HTR-8/SVneo (cell line): ENCODE data around the gene DSPP.
A peak's percentile ranks its signal among the peaks of the same experiment; 100 is the strongest.
"Not testable (repeated sequence)": the region's sequence is repeated elsewhere in the genome, so short reads cannot be mapped to it uniquely, and the experiment has no call there.

ENCODE experiments used
- DNase-seq: peaks from one replicate; pipeline ENCODE4 v3.0.0; 2011; ENCODE audit warnings: low spot score, mixed read lengths; ENCODE audit not compliant: insufficient read length
- FAIRE-seq: peaks from 2 replicates; lab custom pipeline; 2011; peaks lifted over from hg19 to GRCh38; lab: Jason Lieb, UNC

Gene DSPP

DNA sequence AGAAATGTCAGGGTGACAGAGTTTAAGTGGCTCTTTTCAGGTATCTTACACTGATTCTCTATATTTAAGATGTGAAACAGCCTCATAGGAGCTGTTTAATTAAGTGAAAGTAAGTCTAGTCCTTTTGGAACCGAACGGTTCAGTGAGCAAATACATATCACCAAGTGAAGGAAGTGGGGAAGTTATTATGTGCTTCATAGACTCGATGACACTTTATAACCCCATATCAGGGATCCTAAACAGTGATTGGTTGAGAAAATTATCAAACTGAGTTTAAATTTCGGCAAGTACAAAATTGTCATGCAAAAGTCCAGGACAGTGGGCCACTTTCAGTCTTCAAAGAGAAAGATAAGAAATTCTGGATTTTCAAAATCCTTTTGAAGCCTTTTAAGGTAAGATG is at the start of gene DSPP:
DSPP (plus strand) TSS at position 301 of the 400 bp plus-strand sequence. CDS start 2,380 bp downstream, outside the sequence.
- DNase-seq: no peak
- no peak for FAIRE-seq

DNA sequence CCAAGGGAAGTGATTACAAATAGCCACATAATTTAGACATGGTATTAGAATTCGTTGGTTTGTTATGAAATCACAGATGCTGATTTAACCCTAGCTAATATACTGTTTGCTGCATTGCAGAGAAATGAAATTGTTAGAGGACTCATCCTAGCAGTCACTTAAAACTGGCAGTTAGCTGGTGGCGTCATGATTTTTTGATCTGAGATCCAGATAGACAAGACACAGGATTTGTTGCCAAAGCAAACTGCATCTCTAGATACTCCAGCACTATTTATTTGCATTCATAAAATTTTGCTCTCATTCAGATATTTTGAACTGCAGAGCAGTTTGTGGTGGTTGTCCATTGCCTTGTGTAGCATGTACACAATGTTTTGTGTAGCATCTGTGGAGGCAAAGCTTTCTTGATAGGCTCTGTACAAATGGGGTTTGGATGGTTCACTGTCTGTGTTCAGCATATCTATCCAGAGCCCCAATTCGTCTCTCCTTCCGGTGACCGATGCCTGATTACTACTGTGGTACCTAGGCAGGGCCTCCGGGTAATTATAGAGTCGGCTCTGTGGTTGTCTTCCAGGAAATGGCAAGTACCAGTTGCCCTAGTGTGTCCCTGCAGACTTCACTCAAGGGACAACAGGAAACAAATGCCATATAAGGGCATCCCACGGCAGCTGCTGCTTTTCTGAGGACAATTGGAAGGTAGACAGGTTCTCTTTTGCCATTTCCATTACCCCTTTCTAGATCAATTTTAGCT is 49.1 kb upstream of the DSPP start:
- FAIRE-seq: no peak

GRCh38 chr4:87560802-87561201 is 47.5 kb upstream of the DSPP start:
- DNase-seq (no peak), FAIRE-seq (no peak)

More for the DNA sequence above, 49.1 kb upstream of the DSPP start:
- DNase-seq: no peak

GRCh38 chr4:87565746-87566145 is 42.6 kb upstream of the DSPP start:
- no peak for FAIRE-seq
- no peak for DNase-seq

DNA sequence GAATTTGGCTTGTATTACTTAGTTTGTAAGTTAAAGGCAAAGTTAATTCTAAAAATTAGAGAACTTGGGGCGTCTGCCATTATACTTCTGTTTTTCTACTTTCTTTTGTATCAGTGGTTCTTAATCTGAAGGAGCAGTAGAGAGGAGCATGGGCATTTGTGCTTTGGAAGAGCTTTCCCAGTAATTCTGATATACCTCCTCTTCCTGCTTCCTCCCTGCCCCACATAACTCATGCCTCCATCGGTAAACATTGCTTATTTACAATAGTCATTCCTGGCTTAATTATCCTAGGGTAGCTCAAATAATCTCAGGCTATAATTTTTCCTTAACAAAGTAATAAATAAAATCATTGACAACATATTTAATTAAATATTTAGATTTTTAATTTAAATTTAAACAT is 42.1 kb upstream of the DSPP start:
- DNase-seq (no peak), FAIRE-seq (no peak)

GRCh38 chr4:87567191-87567590 is 41.1 kb upstream of the DSPP start:
- no peak for FAIRE-seq
- no peak for DNase-seq

DNA sequence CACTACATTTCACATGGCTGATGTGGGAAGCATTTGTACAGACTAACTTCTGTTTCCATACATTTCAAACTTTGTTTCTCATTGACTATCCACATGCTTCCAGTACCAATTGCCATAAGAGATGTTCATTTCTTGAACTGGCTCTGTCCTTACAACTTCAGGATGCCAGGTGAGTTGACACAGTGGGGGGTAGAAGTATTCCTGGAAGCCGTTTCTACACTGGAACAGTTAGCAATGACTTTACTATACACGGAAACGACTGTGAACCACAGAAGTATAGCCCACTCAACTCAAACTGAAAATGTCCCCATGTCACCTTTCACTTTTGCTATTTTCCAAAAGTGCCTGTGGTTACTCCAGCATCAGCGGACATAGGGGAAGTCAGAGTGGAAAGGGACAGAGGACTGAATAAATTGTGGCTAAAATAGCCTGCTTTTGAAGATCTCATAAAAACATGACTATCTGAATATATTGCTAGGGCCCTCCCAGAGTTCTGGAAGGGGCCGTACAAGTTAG is 38.0 kb upstream of the DSPP start:
- DNase-seq (no peak), FAIRE-seq (no peak)

DNA sequence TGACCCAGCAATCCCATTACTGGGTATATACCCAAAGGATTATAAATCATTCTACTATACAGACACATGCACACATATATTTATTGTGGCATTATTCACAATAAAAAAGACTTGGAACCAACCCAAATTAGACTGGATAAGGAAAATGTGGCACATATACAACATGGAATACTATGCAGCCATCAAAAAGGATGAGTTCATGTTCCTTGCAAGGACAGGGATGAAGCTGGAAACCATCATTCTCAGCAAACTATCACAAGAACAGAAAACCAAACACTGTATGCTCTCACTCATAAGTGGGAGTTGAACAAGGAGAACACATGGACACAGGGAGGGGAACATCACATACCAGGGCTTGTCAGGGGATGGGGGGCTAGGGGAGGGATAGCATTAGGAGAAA is 34.0 kb upstream of the DSPP start:
- not testable (repeated sequence) for DNase-seq, FAIRE-seq

GRCh38 chr4:87574996-87575395 is 33.3 kb upstream of the DSPP start:
- DNase-seq (no peak), FAIRE-seq (no peak)

DNA sequence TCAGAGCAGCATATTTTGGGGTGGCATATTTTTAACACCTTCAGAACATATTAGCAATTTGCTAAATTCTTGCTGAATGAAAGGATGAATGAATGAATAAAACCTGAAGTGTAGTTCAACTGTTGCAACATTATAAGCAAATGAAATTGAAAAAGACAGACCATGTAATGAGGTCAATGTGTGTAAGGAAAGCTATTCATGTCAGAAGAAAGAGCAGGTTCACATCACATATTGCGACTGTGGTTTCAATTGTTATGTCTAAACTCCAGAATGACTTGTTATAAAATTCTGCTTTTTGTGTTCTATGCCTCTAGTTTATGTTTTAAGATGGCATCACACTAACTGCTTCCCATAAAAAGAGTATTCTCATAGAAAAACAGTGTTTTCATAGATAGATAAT is 32.9 kb upstream of the DSPP start:
- FAIRE-seq (no peak), DNase-seq (no peak)

GRCh38 chr4:87575983-87576382 is 32.3 kb upstream of the DSPP start:
- FAIRE-seq (no peak), DNase-seq (no peak)

- no peak for FAIRE-seq
- DNase-seq: no peak
These were observed 28.9 kb upstream of the DSPP start for GRCh38 chr4:87579478-87579877.

DNA sequence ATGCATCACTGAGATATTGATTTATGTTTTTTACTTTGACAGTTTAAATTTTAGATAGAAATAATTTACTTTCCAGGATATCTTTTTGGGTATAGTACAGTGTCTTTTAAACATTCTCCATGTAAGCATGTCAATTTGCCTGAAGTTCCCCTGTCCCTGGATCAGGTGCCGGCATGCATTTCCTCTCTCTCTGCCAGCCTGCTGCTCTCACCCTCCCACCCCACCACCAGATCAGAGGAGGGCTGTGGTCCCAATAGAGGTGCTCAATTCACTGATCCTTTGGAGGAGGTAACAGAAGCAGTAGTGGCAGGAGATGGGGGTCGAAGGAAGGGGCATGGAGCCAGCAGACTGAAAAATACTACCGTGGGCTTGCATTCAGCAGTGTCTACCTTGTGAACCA is 28.3 kb upstream of the DSPP start:
- DNase-seq (no peak), FAIRE-seq (no peak)

GRCh38 chr4:87584222-87584908 is 24.0 kb upstream of the DSPP start:
- DNase-seq: no peak
- FAIRE-seq: no peak

DNA sequence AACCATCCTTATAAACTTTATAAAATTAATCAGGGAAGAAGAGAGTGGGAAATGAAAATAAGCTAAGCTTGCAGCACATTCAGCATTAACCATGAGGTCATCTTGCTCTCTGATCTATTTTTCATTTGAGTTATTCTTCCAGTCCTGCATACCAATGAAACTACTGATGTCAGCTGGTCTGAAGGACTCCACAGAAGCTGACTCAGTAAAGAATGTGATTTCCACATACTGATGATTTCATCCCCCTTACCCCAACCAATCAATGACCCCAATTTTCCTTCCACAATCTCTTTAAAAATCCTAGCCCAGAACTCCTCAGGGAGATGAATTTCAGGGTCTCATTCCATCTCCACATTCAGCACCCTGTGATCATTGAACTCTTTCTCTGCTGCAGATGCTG is 18.8 kb upstream of the DSPP start:
- DNase-seq (peak; percentile 53), FAIRE-seq (no peak)

DNA sequence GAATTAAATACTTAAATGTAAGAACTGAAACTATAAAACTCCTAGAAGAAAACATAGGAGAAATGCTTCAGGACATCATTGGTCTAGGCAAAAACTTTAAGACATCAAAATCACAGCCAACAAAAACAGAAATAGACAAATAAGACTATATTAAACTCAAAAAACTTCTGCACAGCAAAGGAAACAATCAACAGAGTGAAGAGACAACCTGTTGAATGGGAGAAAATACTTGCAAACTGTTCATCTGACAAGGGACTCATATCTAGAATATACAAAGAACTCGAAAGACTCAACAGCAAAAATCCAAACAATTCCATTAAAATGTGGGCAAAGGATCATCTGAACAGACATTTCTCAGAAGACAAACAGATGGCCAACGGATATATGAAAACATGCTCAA is 16.2 kb upstream of the DSPP start:
- FAIRE-seq (no peak), DNase-seq (no peak)

DNA sequence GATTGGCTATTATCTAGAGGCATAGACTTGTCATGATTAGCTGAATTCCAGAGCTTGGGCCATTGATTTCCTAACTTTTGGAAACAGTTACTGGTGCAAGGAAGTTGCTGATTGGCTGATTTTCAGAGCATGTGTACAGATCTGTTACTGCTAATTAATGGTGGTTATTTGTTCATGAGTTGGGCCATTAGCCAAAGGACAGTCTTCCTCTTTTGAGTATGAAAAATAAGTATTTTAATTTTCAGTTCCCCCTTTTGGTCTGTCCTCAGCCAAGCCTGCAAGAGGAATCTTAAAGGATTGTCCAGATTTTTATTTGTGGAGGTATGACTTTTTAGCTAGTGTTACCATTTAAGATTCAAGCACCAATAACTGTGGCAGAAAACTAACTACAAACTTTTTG is 7.0 kb upstream of the DSPP start:
- FAIRE-seq (no peak), DNase-seq (no peak)

DNA sequence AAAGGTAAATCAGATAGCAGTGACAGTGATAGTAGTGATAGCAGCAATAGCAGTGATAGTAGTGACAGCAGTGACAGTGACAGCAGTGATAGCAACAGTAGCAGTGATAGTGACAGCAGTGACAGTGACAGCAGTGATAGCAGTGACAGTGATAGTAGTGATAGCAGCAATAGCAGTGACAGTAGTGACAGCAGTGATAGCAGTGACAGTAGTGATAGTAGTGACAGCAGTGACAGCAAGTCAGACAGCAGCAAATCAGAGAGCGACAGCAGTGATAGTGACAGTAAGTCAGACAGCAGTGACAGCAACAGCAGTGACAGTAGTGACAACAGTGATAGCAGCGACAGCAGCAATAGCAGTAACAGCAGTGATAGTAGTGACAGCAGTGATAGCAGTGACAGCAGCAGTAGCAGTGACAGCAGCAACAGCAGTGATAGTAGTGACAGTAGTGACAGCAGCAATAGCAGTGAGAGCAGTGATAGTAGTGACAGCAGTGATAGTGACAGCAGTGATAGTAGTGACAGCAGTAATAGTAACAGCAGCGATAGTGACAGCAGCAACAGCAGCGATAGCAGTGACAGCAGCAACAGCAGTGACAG is 6.1 kb downstream of the DSPP start:
- peak; percentile 77 for FAIRE-seq
- DNase-seq: no peak

GRCh38 chr4:87616268-87616667 is 7.9 kb downstream of the DSPP start:
- DNase-seq: no peak
- FAIRE-seq: no peak

GRCh38 chr4:87620086-87620485 is 11.8 kb downstream of the DSPP start:
- DNase-seq: no peak
- FAIRE-seq: no peak

GRCh38 chr4:87620491-87620890 is 12.2 kb downstream of the DSPP start:
- DNase-seq (no peak), FAIRE-seq (no peak)
